DOHH2 (cell line): Measurements from ENCODE around the gene PREX1.

Experiments used
- EZH2phosphoT487 ChIP-seq: fragments of 200-600 bp; sonication (generic); IDR thresholded peaks from 2 replicates; pipeline ENCODE4 v1.6.1; 2017; ENCODE audit warnings: borderline replicate concordance, mild to moderate bottlenecking, antibody characterized with exemption, low read length, moderate library complexity, mixed read lengths
- TF ChIP-seq, protein P1 (sequence below): fragments of 200-600 bp; sonication (generic); IDR thresholded peaks from one replicate; pipeline ENCODE4 v1.5.1; 2014; ENCODE audit warnings: antibody characterized with exemption, mild to moderate bottlenecking, low read depth, low read length; ENCODE audit not compliant: poor library complexity, severe bottlenecking

DNA sequence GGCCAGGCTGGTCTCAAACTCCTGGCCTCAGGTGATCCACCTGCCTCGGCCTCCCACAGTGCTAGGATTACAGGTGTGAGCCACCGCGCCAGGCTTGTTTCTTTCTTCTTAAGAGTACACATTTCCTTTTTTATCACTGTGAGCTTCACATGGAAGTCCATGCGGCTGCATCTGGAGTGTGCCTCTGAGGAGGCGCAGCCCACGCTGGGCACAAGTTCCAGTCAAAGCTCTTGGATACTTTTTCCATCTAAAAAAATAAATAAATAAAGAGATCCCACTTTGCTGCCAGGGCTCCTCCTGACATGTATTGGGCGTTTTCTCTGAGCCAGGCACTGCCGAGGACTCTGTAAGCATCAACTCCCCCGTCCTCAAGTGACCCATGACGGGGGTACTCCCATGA lies 123.0 kb downstream of the PREX1 start:
- TF ChIP-seq, protein P1, sequence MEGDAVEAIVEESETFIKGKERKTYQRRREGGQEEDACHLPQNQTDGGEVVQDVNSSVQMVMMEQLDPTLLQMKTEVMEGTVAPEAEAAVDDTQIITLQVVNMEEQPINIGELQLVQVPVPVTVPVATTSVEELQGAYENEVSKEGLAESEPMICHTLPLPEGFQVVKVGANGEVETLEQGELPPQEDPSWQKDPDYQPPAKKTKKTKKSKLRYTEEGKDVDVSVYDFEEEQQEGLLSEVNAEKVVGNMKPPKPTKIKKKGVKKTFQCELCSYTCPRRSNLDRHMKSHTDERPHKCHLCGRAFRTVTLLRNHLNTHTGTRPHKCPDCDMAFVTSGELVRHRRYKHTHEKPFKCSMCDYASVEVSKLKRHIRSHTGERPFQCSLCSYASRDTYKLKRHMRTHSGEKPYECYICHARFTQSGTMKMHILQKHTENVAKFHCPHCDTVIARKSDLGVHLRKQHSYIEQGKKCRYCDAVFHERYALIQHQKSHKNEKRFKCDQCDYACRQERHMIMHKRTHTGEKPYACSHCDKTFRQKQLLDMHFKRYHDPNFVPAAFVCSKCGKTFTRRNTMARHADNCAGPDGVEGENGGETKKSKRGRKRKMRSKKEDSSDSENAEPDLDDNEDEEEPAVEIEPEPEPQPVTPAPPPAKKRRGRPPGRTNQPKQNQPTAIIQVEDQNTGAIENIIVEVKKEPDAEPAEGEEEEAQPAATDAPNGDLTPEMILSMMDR, result no peak
- TF ChIP-seq EZH2phosphoT487, result no peak
